Transverse colon (tissue), 4 donors: ENCODE data around the gene THADA.

Experiments
- CTCF ChIP-seq, 5 experiments: fragments of 200-600 bp in 3 of 5; fragments of 450-650 bp in 2 of 5; sonication (generic) in 3 of 5; IDR thresholded peaks; 1 replicate in 2 of 5; 2 replicates in 3 of 5; pipeline ENCODE4 v1.5.1; 2016 to 2017; ENCODE audit warnings: antibody characterized with exemption in 5 of 5, inconsistent platforms in 3 of 5, mild to moderate bottlenecking in 2 of 5, moderate library complexity in 1 of 5
- EP300 ChIP-seq: sonication (generic); formaldehyde crosslinking; IDR thresholded peaks from one replicate; pipeline ENCODE4 v1.6.1; 2017; ENCODE audit warnings: antibody characterized with exemption, low read depth
- POLR2A ChIP-seq: fragments of 450-650 bp; IDR thresholded peaks from one replicate; pipeline ENCODE4 v1.6.1; 2016; ENCODE audit warnings: antibody characterized with exemption, mild to moderate bottlenecking, moderate library complexity
- POLR2AphosphoS5 ChIP-seq, 3 donors: sonication (generic); formaldehyde crosslinking; IDR thresholded peaks; one replicate each; pipeline ENCODE4 v1.6.1; 2016; ENCODE audit warnings: antibody characterized with exemption in 3 of 3

GRCh38 chr2:43631618-43632317 lies 35.9 kb upstream of the THADA start:
- TF ChIP-seq CTCF (IDR thresholded peaks at IDR 0.05): no peak
- no peak for TF ChIP-seq EP300
- TF ChIP-seq POLR2AphosphoS5 (IDR thresholded peaks at IDR 0.05): no peak
- TF ChIP-seq POLR2A: no peak
